ENCODE results near the gene FBXO15.

FBXO15 gene

GRCh38 chr18:74082742-74083556 lies 64.7 kb downstream of the FBXO15 start:
- Histone ChIP-seq H3K9me3 (ENCODE audit: severe bottlenecking) (no peaks in the 10 kb centered on the region), H3K4me3 (ENCODE audit: severe bottlenecking) (no peak overlapping the region), H3K27me3 (ENCODE audit: insufficient read depth, poor library complexity, severe bottlenecking) (peaks cover 4% of the 10 kb centered on the region), H3K4me1 (ENCODE audit: insufficient read depth, poor library complexity, severe bottlenecking) (no peaks in the 10 kb centered on the region), H3K27ac (ENCODE audit: poor library complexity, severe bottlenecking) (no peak overlapping the region), H3K36me3 (ENCODE audit: low read depth) (no peaks in the 10 kb centered on the region)
- no peak for TF ChIP-seq CTCF (IDR thresholded peaks at IDR 0.05; ENCODE audit: poor library complexity, severe bottlenecking)
- DNase-seq (ENCODE audit: low spot score) = no peak
- ATAC-seq (ENCODE audit: low read depth) = no peak

GRCh38 chr18:74081966-74082741 lies 65.5 kb downstream of the FBXO15 start:
- peak; percentile 26 for TF ChIP-seq CTCF (IDR thresholded peaks at IDR 0.05; ENCODE audit: poor library complexity, severe bottlenecking)
- no peak overlapping the region for H3K27ac ChIP-seq (ENCODE audit: poor library complexity, severe bottlenecking)
- ATAC-seq (ENCODE audit: low read depth) = peak; percentile 87
- no peaks in the 10 kb centered on the region for H3K36me3 ChIP-seq (ENCODE audit: low read depth)
- no peak overlapping the region for H3K4me3 ChIP-seq (ENCODE audit: severe bottlenecking)
- DNase-seq (ENCODE audit: low spot score) = no peak
- H3K4me1 ChIP-seq (ENCODE audit: insufficient read depth, poor library complexity, severe bottlenecking) = no peaks in the 10 kb centered on the region
- peaks cover 4% of the 10 kb centered on the region for H3K27me3 ChIP-seq (ENCODE audit: insufficient read depth, poor library complexity, severe bottlenecking)
- no peaks in the 10 kb centered on the region for H3K9me3 ChIP-seq (ENCODE audit: severe bottlenecking)

- H3K27me3 ChIP-seq (ENCODE audit: insufficient read depth, poor library complexity, severe bottlenecking) = peaks cover 4% of the 10 kb centered on the region
- H3K4me3 ChIP-seq (ENCODE audit: severe bottlenecking) = no peak overlapping the region
- no peaks in the 10 kb centered on the region for H3K36me3 ChIP-seq (ENCODE audit: low read depth)
- ATAC-seq (ENCODE audit: low read depth) (no peak), DNase-seq (ENCODE audit: low spot score) (no peak)
- no peak overlapping the region for H3K27ac ChIP-seq (ENCODE audit: poor library complexity, severe bottlenecking)
- no peaks in the 10 kb centered on the region for H3K4me1 ChIP-seq (ENCODE audit: insufficient read depth, poor library complexity, severe bottlenecking)
- H3K9me3 ChIP-seq (ENCODE audit: severe bottlenecking) = no peaks in the 10 kb centered on the region
- TF ChIP-seq CTCF (IDR thresholded peaks at IDR 0.05; ENCODE audit: poor library complexity, severe bottlenecking) = no peak
Observed at GRCh38 chr18:74078257-74078656, 69.4 kb downstream of the FBXO15 start.

- TF ChIP-seq CTCF (IDR thresholded peaks at IDR 0.05; ENCODE audit: poor library complexity, severe bottlenecking) = no peak
- H3K27me3 ChIP-seq (ENCODE audit: insufficient read depth, poor library complexity, severe bottlenecking) = no peaks in the 10 kb centered on the region
- no peak for ATAC-seq (ENCODE audit: low read depth)
Observed at GRCh38 chr18:74074668-74075564, 72.7 kb downstream of the FBXO15 start.

More at GRCh38 chr18:74074668-74075564, 72.7 kb downstream of the FBXO15 start:
- Histone ChIP-seq H3K9me3 (ENCODE audit: severe bottlenecking) (no peaks in the 10 kb centered on the region), H3K4me3 (ENCODE audit: severe bottlenecking) (no peak overlapping the region), H3K36me3 (ENCODE audit: low read depth) (no peaks in the 10 kb centered on the region), H3K27ac (ENCODE audit: poor library complexity, severe bottlenecking) (no peak overlapping the region), H3K4me1 (ENCODE audit: insufficient read depth, poor library complexity, severe bottlenecking) (no peaks in the 10 kb centered on the region)
- DNase-seq (ENCODE audit: low spot score) = no peak
